AG04450 (cell line): ENCODE results near the gene CAMSAP2. TPM values are rescaled to one million over a fixed set of nuclear protein-coding genes. Genes with fewer than 3 reads are reported as not detected.

ENCODE experiments used
- CTCF ChIA-PET: fragments of 300-600, 350-600 bp; formaldehyde crosslinking; extraction: SDS; loops from one replicate; lab custom pipeline; 2022; ENCODE audit warnings: antibody characterized with exemption, inconsistent platforms; lab: Charles Lee
- POLR2A ChIA-PET: fragments of 350-600 bp; formaldehyde crosslinking; extraction: SDS; loops from one replicate; lab custom pipeline; 2021; ENCODE audit warnings: antibody characterized with exemption, inconsistent platforms; lab: Yijun Ruan, JAX
- DNase-seq: peaks from one replicate; pipeline ENCODE4 v3.0.0-alpha.2; 2011; ENCODE audit warnings: low read depth, low spot score
- H3K27ac ChIP-seq: one replicate; pipeline ENCODE4 v1.5.1; 2012; ENCODE audit warnings: low read depth, low read length, control low read depth
- H3K27me3 ChIP-seq: one replicate; pipeline ENCODE4 v1.6.0; 2012; ENCODE audit warnings: low read length; ENCODE audit not compliant: control insufficient read depth, insufficient read depth
- H3K4me3 ChIP-seq: 2 replicates; pipeline ENCODE4 v1.5.1; 2011; ENCODE audit warnings: mild to moderate bottlenecking, low read depth, low read length, control low read depth
- H3K9me3 ChIP-seq: 2 replicates; pipeline ENCODE4 v1.5.1; 2012; ENCODE audit warnings: low read length; ENCODE audit not compliant: control insufficient read depth, insufficient read depth
- polyA plus RNA-seq: library from polyadenylated mRNA; depleted of rRNA; stranded (reverse); fragments of >200 nt; gene quantifications from 2 replicates; pipeline ENCODE4 v1.2.3, GENCODE V29; 2011
- TF ChIP-seq, protein P1 (sequence below): IDR thresholded peaks from 2 replicates; pipeline ENCODE4 v1.5.1; 2011; ENCODE audit warnings: low read depth, low read length, control low read depth, inconsistent platforms

The CAMSAP2 gene
- polyA plus RNA-seq, 1 experiment = 24.2 TPM

DNA sequence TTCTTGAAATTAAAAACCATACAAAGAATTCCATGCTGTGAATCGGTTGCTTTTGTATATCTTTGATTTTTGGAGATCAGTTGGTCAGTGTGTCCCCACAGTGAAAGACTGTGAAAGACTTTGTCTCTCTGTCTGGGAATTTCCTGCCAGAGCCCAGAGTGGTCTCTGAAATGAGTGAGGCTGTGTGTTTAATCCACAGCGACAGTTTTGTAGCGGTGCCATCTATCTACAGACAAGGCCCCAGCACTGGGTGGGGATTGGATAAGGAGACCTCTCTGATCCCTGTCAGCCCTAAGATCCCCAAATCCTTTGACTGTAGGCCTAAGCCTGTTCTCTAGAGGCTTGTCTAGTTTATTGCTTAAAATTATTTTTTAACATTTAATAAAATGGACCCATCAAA, 144.4 kb downstream of the CAMSAP2 start:
- H3K27ac ChIP-seq = no peak overlapping the region
- H3K9me3 ChIP-seq = no peaks in the 10 kb centered on the region
- TF ChIP-seq, protein P1, sequence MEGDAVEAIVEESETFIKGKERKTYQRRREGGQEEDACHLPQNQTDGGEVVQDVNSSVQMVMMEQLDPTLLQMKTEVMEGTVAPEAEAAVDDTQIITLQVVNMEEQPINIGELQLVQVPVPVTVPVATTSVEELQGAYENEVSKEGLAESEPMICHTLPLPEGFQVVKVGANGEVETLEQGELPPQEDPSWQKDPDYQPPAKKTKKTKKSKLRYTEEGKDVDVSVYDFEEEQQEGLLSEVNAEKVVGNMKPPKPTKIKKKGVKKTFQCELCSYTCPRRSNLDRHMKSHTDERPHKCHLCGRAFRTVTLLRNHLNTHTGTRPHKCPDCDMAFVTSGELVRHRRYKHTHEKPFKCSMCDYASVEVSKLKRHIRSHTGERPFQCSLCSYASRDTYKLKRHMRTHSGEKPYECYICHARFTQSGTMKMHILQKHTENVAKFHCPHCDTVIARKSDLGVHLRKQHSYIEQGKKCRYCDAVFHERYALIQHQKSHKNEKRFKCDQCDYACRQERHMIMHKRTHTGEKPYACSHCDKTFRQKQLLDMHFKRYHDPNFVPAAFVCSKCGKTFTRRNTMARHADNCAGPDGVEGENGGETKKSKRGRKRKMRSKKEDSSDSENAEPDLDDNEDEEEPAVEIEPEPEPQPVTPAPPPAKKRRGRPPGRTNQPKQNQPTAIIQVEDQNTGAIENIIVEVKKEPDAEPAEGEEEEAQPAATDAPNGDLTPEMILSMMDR = no peak
- peaks cover 35% of the 10 kb centered on the region for H3K27me3 ChIP-seq
- ChIA-PET POLR2A (no interaction called here), CTCF (no interaction called here)
- H3K4me3 ChIP-seq = no peak overlapping the region
- DNase-seq = no peak

DNA sequence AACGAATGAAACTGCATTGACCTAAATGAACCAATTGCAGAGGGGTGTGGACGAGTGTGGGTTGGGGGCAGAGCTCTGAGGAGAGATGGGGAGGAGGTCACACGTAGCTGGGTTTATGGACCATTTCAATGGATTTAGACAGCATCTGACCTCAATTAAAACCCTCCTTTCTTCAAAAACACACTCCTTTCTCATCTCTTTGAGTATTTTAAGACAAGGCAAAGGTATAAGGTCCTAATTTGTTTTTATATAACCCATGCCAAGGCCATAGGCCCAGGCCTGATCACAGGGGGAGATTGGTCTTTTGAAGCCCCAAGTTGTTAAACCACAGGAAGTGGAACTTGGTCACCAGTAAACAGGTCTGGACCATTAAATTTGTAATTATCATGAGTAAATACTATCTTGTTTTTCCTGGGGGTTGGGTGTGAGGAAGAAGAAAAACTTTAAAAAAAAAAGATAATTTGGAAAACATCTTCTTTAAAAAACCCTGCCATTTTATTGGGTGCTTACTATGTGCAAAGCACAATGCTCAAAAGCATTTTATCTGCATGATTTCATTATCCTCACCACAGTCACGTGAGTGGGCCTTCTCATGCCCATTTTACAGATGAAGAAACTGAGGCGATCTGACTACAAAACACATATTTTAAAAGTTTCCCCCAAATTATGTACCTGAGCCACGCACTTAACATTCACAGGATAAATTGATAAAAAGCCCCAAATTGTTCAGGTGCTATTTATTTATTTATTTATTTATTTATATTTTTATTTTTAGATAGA, 147.1 kb downstream of the CAMSAP2 start:
- H3K4me3 ChIP-seq = no peak overlapping the region
- no peaks in the 10 kb centered on the region for H3K9me3 ChIP-seq
- ChIA-PET CTCF (no interaction called here), POLR2A (no interaction called here)
- no peak overlapping the region for H3K27ac ChIP-seq
- TF ChIP-seq, protein P1 = no peak
- peaks cover 48% of the 10 kb centered on the region for H3K27me3 ChIP-seq
- no peak for DNase-seq

DNA sequence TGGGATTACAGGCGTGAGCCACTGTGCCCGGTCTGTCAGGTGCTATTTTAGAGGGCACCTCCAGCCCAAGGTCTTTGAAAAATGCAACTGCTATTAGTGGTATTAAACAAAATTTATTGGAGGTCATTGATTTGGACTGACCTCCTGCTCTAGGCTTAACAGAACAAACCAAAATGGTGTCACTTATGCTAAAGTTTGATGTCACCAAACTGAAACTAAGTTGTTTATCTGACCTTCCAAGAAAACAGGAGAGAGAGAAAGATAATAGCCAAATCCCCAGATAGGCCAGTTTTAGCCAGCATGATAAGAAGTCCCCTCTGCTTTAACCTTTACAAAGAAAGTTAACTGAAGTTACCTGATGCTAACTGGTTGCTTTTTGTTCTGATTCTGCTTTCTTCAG, 147.9 kb downstream of the CAMSAP2 start:
- Histone ChIP-seq H3K27ac (no peak overlapping the region), H3K27me3 (peaks cover 51% of the 10 kb centered on the region), H3K4me3 (no peak overlapping the region), H3K9me3 (no peaks in the 10 kb centered on the region)
- TF ChIP-seq, protein P1 = no peak
- no peak for DNase-seq
- CTCF ChIA-PET = no interaction called here
- POLR2A ChIA-PET = no interaction called here

DNA sequence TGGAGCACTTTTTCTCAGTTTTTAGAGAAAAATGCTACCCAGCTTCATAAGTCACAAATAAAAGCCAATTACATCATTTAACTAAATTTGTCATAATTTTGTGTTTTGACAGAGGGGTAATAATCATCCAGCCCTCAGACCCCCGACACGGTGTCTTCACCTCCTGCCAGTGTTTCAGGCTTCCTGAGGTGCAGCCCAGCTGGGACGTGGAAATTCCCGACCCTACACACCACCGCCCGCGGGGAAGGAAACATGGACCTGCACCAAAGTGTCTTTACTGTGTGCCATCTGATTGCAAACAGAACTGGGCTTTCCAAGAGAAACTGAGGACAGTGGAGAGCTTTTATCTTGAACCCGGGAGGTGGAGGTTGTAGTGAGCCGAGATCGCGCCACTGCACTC, 148.3 kb downstream of the CAMSAP2 start:
- TF ChIP-seq, protein P1 = no peak
- no peak for DNase-seq
- POLR2A ChIA-PET = no interaction called here
- CTCF ChIA-PET = no interaction called here
- H3K27me3 ChIP-seq = peaks cover 55% of the 10 kb centered on the region
- no peak overlapping the region for H3K27ac ChIP-seq
- H3K4me3 ChIP-seq = no peak overlapping the region
- H3K9me3 ChIP-seq = no peaks in the 10 kb centered on the region

DNA sequence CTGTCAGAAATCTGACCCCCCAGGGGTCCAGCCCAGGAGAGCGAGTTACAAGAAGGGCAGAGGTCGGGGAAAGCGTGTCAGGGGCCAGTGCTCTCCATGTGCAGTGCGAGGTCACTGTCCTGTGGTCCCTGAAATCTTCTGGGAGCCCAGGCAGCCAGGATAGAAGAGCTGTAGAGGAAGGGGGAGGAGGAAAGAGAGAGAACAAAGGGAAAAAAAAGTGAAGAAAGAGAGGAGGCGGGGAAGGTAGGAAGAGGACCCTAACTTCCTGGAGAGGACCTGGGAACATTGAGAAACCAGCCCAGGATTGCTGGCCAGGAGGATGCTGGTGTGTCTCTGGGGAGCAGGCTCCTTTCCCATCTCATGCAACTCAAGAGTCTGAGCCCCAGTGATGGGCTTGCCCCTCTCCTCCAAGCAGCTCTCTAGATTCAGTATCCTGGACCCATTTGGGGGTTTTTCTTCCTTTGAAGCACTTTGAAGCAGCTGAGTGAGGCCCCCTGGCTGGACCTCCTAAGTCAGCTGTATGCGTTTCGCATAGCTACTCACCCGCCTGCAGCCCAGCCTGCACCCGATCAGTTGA, 149.2 kb downstream of the CAMSAP2 start:
- Histone ChIP-seq H3K27ac (no peak overlapping the region), H3K27me3 (peaks cover 63% of the 10 kb centered on the region), H3K4me3 (no peak overlapping the region), H3K9me3 (no peaks in the 10 kb centered on the region)
- ChIA-PET CTCF (no interaction called here), POLR2A (no interaction called here)
- TF ChIP-seq, protein P1 = no peak
- DNase-seq = no peak
